Fibroblast of lung (primary cell): ENCODE data around the gene SRR.

Experiments used
- CTCF ChIP-seq, 2 donors: IDR thresholded peaks in 1 of 2; conservative IDR thresholded peaks in 1 of 2; 1 replicate in 1 of 2; 2 replicates in 1 of 2; pipeline ENCODE4 v1.5.1; 2011 to 2012; ENCODE audit warnings: low read length in 2 of 2, control low read depth in 1 of 2, inconsistent platforms in 1 of 2, low read depth in 1 of 2, mild to moderate bottlenecking in 1 of 2
- EZH2 ChIP-seq: IDR thresholded peaks from 2 replicates; pipeline ENCODE4 v1.5.1; 2012; ENCODE audit warnings: low read length, control low read depth, mild to moderate bottlenecking; ENCODE audit errors: missing control alignments

GRCh38 chr17:2266045-2266864 lies 37.5 kb upstream of the SRR start:
- TF ChIP-seq CTCF (conservative IDR thresholded peaks at IDR 0.05 in 1 of 2, IDR thresholded peaks at IDR 0.05 in 1 of 2; ENCODE audit: low read depth in 1 of 2, low read length in 2 of 2) (no peak), EZH2 (no peak)
